Daoy (cell line): Measurements from ENCODE around the gene CYS1. TPM values are rescaled to one million over a fixed set of nuclear protein-coding genes. Genes with fewer than 3 reads are reported as not detected.

Experiments used
- DNase-seq: peaks from one replicate; pipeline ENCODE4 v3.0.0-alpha.2; 2015; ENCODE audit warnings: low read depth
- total RNA-seq: library from RNA; depleted of rRNA; stranded (reverse); fragments of >200 nt; shearing (Covaris generic); gene quantifications from 2 replicates; pipeline ENCODE4 v1.2.3, GENCODE V29; 2014

The CYS1 gene
- total RNA-seq, 1 experiment from 2014 or later: 2.1 TPM

- DNase-seq: peak; percentile 82
Measured at GRCh38 chr2:10072656-10073480, 7.3 kb downstream of the CYS1 start.

- DNase-seq: no peak
Measured at GRCh38 chr2:10071595-10071994, 8.6 kb downstream of the CYS1 start.

- DNase-seq: no peak
Measured at GRCh38 chr2:10071176-10071575, 9.0 kb downstream of the CYS1 start.

- DNase-seq: no peak
Measured at GRCh38 chr2:10067881-10068280, 12.3 kb downstream of the CYS1 start.

- DNase-seq: no peak
Measured at GRCh38 chr2:10067330-10067729, 12.9 kb downstream of the CYS1 start.

GRCh38 chr2:10065773-10066055 lies 14.5 kb downstream of the CYS1 start:
- no peak for DNase-seq

- DNase-seq: no peak
Measured at GRCh38 chr2:10064932-10065772, 15.1 kb downstream of the CYS1 start.

- no peak for DNase-seq
Measured at GRCh38 chr2:10063566-10063965, 16.6 kb downstream of the CYS1 start.

GRCh38 chr2:10062931-10063365 lies 17.3 kb downstream of the CYS1 start:
- DNase-seq: no peak

- DNase-seq: no peak
Measured at GRCh38 chr2:10061221-10061925, 18.8 kb downstream of the CYS1 start.

GRCh38 chr2:10059552-10060335 lies 20.5 kb downstream of the CYS1 start:
- DNase-seq: no peak

GRCh38 chr2:10059016-10059351 lies 21.2 kb downstream of the CYS1 start:
- DNase-seq: no peak

GRCh38 chr2:10058251-10059015 lies 21.8 kb downstream of the CYS1 start:
- DNase-seq: no peak

GRCh38 chr2:10057231-10058107 lies 22.7 kb downstream of the CYS1 start:
- peak; percentile 80 for DNase-seq

- DNase-seq: no peak
Measured at GRCh38 chr2:10056439-10056838, 23.8 kb downstream of the CYS1 start.

- no peak for DNase-seq
Measured at GRCh38 chr2:10054976-10055375, 25.2 kb downstream of the CYS1 start.

GRCh38 chr2:10054424-10054823 lies 25.8 kb downstream of the CYS1 start:
- DNase-seq: no peak

- no peak for DNase-seq
Measured at GRCh38 chr2:10053351-10053750, 26.9 kb downstream of the CYS1 start.

- DNase-seq: no peak
Measured at GRCh38 chr2:10052216-10052615, 28.0 kb downstream of the CYS1 start.
